ACC112 (cell line): Measurements from ENCODE around the gene GAB4.
"Not testable (repeated sequence)": the region's sequence is repeated elsewhere in the genome, so short reads cannot be mapped to it uniquely, and the experiment has no call there.

Experiments
- H2AFZ ChIP-seq: fragments of 200-600 bp; sonication (generic); one replicate; pipeline ENCODE4 v1.6.0; 2017; ENCODE audit warnings: antibody characterized with exemption, low read length; ENCODE audit not compliant: unreplicated experiment
- H3K27ac ChIP-seq: fragments of 200-600 bp; sonication (generic); 2 replicates; pipeline ENCODE4 v1.5.1; 2014; ENCODE audit warnings: low read depth, mild to moderate bottlenecking, antibody characterized with exemption, low read length, moderate library complexity
- H3K27me3 ChIP-seq: fragments of 200-600 bp; sonication (generic); 2 replicates; pipeline ENCODE4 v1.6.1; 2014; ENCODE audit warnings: mild to moderate bottlenecking, antibody characterized with exemption, low read length, moderate library complexity, mixed read lengths; ENCODE audit not compliant: insufficient read depth
- H3K36me3 ChIP-seq: fragments of 200-600 bp; sonication (generic); 2 replicates; pipeline ENCODE4 v1.6.1; 2016; ENCODE audit warnings: mild to moderate bottlenecking, antibody characterized with exemption, low read length, moderate library complexity, mixed read lengths; ENCODE audit not compliant: insufficient read depth
- H3K4me1 ChIP-seq: fragments of 200-600 bp; sonication (generic); one replicate; pipeline ENCODE4 v1.6.1; 2016; ENCODE audit warnings: low read length, mixed read lengths; ENCODE audit not compliant: insufficient read depth, unreplicated experiment, control insufficient read depth
- H3K4me3 ChIP-seq: fragments of 200-600 bp; sonication (generic); 2 replicates; pipeline ENCODE4 v1.5.1; 2014; ENCODE audit warnings: mild to moderate bottlenecking, low read depth, low read length
- H3K79me2 ChIP-seq: fragments of 200-600 bp; sonication (generic); one replicate; pipeline ENCODE4 v1.6.0; 2016; ENCODE audit warnings: low read length; ENCODE audit not compliant: control insufficient read depth, unreplicated experiment, insufficient read depth

GAB4 gene

DNA sequence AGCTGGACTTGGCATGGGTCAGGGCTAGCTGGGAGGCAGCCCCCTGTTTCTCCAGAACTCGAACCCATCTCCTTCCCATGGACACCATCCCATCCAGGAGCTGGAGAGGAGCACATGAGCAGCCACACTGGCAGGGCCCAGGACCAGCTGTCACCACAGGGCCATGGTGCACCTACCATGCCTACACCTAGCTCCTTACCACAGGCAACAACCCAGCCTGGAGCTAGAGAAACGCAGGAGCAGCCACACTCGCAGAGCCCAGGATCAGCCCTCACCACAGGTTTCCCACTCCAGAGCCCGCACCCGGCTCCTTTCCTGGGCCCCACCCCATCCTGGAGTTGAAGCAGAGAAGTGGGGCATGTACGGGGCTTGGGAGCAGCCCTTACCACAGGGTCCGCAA is 50.2 kb downstream of the GAB4 start:
- H3K4me3 ChIP-seq: no peak overlapping the region
- no peak overlapping the region for H2AFZ ChIP-seq
- H3K27me3 ChIP-seq: no peaks in the 10 kb centered on the region; the same call in 1 of the 2 replicates
- H3K27ac ChIP-seq: no peak overlapping the region
- H3K4me1 ChIP-seq: no peaks in the 10 kb centered on the region
- no peaks in the 10 kb centered on the region for H3K36me3 ChIP-seq
- no peaks in the 10 kb centered on the region for H3K79me2 ChIP-seq

DNA sequence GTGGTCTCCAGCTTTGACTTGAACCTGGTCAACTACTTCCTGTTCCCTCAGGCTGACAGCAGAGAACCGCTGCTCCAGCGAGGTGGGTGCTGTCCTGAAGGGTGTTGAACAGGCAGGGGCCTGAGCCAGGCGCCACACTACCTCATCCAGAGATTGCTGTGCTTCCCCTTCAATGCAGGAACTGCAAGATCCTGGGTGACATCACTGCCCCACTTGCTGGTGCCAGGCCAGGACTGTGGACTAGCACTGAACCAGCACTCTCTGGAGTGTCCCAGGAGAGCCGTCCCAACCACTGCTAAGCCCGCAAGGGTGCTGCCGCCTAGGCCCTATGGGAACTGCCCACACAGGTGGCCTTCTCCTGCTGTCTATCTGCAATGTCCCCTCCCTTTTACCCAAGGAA is 51.7 kb downstream of the GAB4 start:
- no peaks in the 10 kb centered on the region; the same call in 1 of the 2 replicates for H3K27me3 ChIP-seq
- H3K79me2 ChIP-seq: no peaks in the 10 kb centered on the region
- H2AFZ ChIP-seq: no peak overlapping the region
- H3K4me1 ChIP-seq: no peaks in the 10 kb centered on the region
- H3K36me3 ChIP-seq: no peaks in the 10 kb centered on the region
- no peak overlapping the region for H3K27ac ChIP-seq
- H3K4me3 ChIP-seq: no peak overlapping the region

DNA sequence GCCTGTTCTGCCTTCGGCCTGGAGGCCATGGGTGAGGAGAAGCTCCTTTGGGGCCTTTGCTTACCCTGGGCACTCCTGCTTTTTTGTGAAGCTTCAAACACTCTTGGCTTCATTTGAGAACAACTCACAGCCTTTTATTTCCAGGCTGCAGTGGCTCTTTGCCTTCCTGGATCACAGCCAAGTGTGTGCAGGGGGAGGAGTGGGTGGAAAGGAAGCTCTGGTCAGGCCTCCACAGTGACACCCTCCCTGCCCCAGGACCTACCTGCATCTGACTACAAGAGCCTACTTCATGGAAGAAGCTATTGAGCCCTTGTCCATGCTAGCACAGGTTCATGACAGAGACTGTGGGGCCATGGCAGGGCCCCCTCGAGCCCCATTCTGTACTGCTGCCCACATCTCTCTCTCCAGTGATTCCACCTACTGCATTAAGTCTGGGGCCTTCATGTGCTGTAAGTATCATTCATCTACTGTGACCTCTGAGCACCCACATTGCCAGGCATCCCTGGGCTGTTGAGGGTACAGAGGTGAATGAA is 52.3 kb downstream of the GAB4 start:
- H3K4me1 ChIP-seq: no peaks in the 10 kb centered on the region
- H3K36me3 ChIP-seq: no peaks in the 10 kb centered on the region
- no peaks in the 10 kb centered on the region for H3K79me2 ChIP-seq
- no peak overlapping the region for H2AFZ ChIP-seq
- no peak overlapping the region for H3K27ac ChIP-seq
- no peaks in the 10 kb centered on the region; the same call in 1 of the 2 replicates for H3K27me3 ChIP-seq
- no peak overlapping the region for H3K4me3 ChIP-seq

DNA sequence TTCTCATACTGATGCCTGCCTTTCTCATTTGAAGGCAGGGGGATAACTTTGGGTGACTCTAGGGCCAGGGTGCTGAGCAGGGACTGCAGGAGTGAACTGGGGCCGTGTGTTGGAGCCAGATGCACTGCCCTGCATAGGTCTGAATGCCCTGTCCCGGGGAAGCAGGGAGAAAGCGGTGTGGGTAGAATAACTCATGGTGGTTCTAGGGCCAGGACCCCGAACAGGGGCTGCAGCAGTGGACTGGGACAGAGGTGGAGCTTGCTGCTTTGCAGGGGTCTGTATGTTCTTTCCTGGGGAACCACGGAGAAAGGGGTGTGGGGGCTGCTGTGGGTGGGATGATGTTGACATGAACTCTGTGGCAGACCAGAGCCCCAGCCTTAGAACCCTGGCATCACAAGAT is 52.9 kb downstream of the GAB4 start:
- Histone ChIP-seq H3K27me3 (no peaks in the 10 kb centered on the region), H3K27ac (no peak overlapping the region), H3K79me2 (no peaks in the 10 kb centered on the region), H3K4me3 (no peak overlapping the region), H3K4me1 (no peaks in the 10 kb centered on the region), H2AFZ (no peak overlapping the region), H3K36me3 (no peaks in the 10 kb centered on the region)

DNA sequence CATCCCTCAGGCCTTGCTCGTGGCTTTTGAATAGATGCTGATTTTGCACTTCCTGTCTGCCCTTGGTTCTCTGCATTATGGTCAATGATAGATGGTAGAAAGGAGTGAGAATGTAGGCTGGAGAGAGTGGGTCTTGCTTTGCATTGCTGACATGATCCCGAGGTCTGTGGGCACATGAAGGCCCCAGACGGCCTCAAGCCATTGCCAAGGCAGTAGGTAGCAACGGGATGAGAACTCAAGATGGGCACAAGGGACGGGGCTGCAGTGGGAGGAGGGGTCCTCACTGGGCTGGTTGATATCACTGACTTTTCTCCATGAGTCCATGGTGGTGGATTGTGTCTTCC is 54.0 kb downstream of the GAB4 start:
- Histone ChIP-seq H3K79me2 (no peaks in the 10 kb centered on the region), H3K4me1 (peaks cover 5% of the 10 kb centered on the region), H3K27ac (no peak overlapping the region), H2AFZ (no peak overlapping the region), H3K27me3 (no peaks in the 10 kb centered on the region), H3K36me3 (no peaks in the 10 kb centered on the region), H3K4me3 (no peak overlapping the region)

DNA sequence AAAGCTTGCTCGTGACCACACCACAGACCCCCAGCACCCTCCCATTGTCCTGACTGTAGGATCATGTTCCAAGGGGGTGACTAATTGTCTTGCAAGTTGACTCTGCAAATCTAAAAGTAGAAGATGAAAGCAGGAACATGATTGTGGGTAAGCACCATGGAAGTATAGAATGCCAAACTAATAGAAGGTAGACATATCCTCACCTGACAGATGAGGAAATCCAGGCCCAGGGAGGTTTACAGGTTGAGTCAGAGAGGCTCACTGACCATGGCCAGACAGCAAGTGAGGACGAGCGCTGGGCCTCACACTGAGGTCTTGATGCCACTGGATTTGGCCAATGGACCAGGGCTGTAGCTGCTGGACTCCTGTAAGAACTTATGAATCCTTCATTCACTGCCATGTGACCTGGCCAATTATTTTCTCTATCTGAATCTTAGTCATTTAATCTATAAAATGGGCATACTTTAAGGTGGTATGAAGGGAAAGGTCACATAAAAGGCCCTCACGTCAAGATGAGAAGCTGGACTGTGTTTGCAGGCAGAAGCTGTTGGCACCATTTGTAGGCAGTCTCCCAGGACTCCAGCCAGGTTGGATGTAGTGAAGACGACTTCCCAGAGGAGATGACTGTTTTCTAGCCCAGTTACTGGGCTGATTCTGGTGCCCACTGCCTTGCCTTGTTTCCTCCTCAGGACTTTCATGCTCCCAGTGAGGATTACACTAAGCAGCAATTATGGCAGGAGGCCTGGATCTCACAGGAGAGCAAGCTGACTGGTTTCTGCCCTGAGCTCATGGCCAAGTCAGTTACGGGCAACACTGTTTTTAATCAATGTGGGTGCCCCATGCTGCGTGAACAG is 54.6 kb downstream of the GAB4 start:
- no peaks in the 10 kb centered on the region for H3K79me2 ChIP-seq
- H2AFZ ChIP-seq: no peak overlapping the region
- no peaks in the 10 kb centered on the region for H3K36me3 ChIP-seq
- no peaks in the 10 kb centered on the region for H3K27me3 ChIP-seq
- peaks cover 9% of the 10 kb centered on the region for H3K4me1 ChIP-seq
- no peak overlapping the region for H3K4me3 ChIP-seq
- H3K27ac ChIP-seq: no peak overlapping the region

DNA sequence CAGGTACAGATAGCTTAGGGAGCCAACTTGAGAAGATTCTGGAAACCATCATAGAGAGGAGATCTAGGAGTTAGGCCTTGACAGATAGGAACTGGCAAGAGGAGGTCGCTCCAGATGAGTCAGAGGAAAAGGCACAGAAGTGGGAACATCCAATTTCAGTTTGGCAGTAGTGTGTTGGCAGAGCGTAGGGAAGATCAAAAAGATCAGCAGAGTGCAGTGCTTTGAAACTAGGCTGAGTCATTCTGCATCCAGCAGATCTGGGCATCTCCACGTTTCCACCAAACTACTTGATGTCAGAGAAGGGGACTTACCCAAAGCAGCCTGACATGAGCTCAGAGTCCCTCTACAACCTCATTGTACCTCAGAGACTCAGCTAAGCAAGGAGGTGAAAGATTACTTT is 58.5 kb downstream of the GAB4 start:
- Histone ChIP-seq H3K4me1 (peaks cover 9% of the 10 kb centered on the region), H3K4me3 (no peak overlapping the region), H3K27me3 (no peaks in the 10 kb centered on the region), H2AFZ (peak overlapping the region; percentile 25), H3K79me2 (no peaks in the 10 kb centered on the region), H3K27ac (peak overlapping the region; percentile 23; the same call in 1 of the 2 replicates), H3K36me3 (no peaks in the 10 kb centered on the region)

DNA sequence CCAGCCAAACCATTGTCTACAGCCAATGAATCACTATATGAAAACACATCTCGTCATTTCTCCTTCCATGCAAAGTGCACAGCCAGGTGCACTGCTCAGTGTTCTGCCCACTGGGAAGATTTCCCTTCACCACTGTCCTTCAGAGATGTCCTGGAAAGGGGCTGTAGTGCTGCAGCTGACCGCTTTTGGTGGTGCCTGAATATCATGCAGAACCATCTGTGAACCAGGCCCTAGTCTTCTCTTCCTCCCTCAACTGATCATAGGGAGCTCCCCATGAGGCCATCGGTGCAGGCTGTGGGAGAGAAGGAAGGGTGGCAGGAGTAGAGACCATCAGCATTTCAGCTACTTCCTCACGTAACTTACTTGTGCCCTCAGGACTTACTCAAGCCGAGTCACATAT is 70.2 kb downstream of the GAB4 start:
- no peaks in the 10 kb centered on the region for H3K36me3 ChIP-seq
- H3K27ac ChIP-seq: no peak overlapping the region
- no peaks in the 10 kb centered on the region; the same call in 1 of the 2 replicates for H3K27me3 ChIP-seq
- H2AFZ ChIP-seq: no peak overlapping the region
- H3K79me2 ChIP-seq: no peaks in the 10 kb centered on the region
- peaks cover 6% of the 10 kb centered on the region for H3K4me1 ChIP-seq
- H3K4me3 ChIP-seq: no peak overlapping the region

DNA sequence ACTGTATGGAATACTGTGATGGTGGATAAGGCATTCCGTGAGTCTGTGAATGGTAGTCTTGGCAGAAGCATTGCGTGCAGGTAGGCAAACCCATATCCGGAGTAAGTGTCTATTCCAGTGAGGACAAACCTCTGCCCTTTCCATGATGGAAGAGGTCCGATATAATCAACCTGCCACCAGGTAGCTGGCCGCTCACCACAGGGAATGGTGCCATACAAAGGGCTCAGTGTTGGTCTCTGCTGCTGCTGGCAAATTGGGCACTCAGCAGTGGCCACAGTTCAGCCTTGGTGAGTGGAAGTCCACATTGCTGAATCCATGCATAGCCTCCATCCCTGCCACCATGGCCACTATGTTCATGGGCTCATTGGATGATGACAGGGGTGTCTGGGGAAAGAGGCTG is 70.8 kb downstream of the GAB4 start:
- not testable (repeated sequence) for H3K4me1 ChIP-seq, H3K79me2 ChIP-seq

DNA sequence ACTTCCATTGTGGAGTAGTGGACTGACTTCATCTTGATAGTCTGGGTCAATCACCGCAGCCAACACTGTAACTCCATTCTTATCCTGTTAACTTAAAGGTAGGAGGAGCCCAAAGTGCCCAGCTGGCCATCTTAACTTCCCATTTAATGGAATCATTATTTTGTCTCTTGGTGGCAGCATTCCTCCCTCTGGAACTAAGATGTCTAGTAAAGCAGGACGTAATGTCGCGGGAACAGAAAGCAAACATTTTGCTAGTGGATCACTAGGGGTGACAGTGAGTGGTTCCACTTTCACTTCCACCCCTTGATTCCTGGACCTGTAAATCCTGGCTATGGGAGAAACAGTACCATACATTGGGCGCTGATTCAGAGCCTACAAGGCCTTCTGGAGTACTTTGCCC is 71.4 kb downstream of the GAB4 start:
- Histone ChIP-seq H3K79me2 (no peaks in the 10 kb centered on the region), H2AFZ (no peak overlapping the region), H3K4me1 (peaks cover 6% of the 10 kb centered on the region), H3K27ac (no peak overlapping the region), H3K27me3 (peaks cover 9% of the 10 kb centered on the region), H3K4me3 (no peak overlapping the region), H3K36me3 (no peaks in the 10 kb centered on the region)

More for the DNA sequence above, 70.8 kb downstream of the GAB4 start:
- H3K27me3 ChIP-seq, H3K4me3 ChIP-seq, H3K36me3 ChIP-seq, H3K27ac ChIP-seq, H2AFZ ChIP-seq: not testable (repeated sequence)

DNA sequence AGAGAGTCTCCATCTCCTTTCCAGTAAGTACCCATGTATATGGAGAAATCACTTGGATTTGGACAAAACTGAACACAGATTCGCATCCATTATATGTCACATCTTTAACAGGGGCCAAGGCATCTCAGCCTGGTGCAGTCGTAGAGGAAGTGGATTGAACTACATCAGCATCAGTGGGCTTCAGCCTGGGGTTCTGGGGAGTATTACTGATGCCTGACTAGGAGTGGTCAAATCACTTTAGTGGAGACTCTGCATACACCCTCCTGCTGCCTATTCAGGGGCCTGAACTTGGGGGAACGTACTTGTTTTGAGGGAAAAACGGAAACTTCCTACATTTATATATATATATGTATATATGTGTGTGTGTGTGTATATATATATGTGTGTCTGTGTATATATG is 72.8 kb downstream of the GAB4 start:
- no peaks in the 10 kb centered on the region for H3K79me2 ChIP-seq
- no peak overlapping the region for H3K27ac ChIP-seq
- H3K27me3 ChIP-seq: peaks cover 18% of the 10 kb centered on the region

More for the DNA sequence above, 72.8 kb downstream of the GAB4 start:
- Histone ChIP-seq H3K4me1 (peaks cover 6% of the 10 kb centered on the region), H2AFZ (no peak overlapping the region), H3K36me3 (no peaks in the 10 kb centered on the region), H3K4me3 (no peak overlapping the region)
